Measurements from ENCODE around the gene POU3F3.

POU3F3 gene

GRCh38 chr2:104891145-104891544 lies 37.2 kb downstream of the POU3F3 start:
- Histone ChIP-seq H3K9me3 (ENCODE audit: control insufficient read depth, low read length) (no peaks in the 10 kb centered on the region), H3K4me3 (ENCODE audit: low read depth, low read length) (no peak overlapping the region), H3K9ac (no peak overlapping the region), H3K4me1 (no peaks in the 10 kb centered on the region), H3K27me3 (ENCODE audit: control insufficient read depth, insufficient read depth, low read length) (no peaks in the 10 kb centered on the region), H2AFZ (no peak overlapping the region), H3K79me2 (no peaks in the 10 kb centered on the region), H3K27ac (no peak overlapping the region), H3K36me3 (ENCODE audit: control insufficient read depth, insufficient read depth, low read length) (no peaks in the 10 kb centered on the region), H3K4me2 (ENCODE audit: low read length) (no peak overlapping the region)
- no peak for TF ChIP-seq CTCF (IDR thresholded peaks at IDR 0.05)

DNA sequence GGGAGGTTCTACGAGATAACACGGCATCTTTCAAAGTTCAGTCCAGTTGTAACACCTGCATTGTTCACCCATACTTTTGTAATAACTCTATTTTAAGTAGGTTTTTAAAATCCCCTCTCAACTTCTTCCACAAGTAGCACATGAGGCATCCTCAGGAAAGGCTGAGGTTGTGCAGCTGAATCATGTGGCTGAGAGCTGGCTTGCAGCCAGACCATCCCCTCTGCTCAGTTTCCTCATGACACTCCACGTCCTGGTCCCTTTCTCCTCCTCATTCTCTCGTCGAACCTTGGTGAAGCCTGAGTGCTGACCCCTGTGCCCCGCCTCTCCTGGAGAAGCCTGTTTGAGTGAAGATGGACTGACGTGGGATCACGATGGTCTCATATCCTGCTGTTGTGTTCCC lies 42.5 kb downstream of the POU3F3 start:
- Histone ChIP-seq H3K4me2 (ENCODE audit: low read length) (no peak overlapping the region), H3K27me3 (ENCODE audit: control insufficient read depth, insufficient read depth, low read length) (no peaks in the 10 kb centered on the region), H3K36me3 (ENCODE audit: control insufficient read depth, insufficient read depth, low read length) (no peaks in the 10 kb centered on the region), H3K9ac (no peak overlapping the region), H3K4me1 (no peaks in the 10 kb centered on the region), H2AFZ (no peak overlapping the region), H3K9me3 (ENCODE audit: control insufficient read depth, low read length) (no peaks in the 10 kb centered on the region), H3K4me3 (ENCODE audit: low read depth, low read length) (no peak overlapping the region), H3K79me2 (no peaks in the 10 kb centered on the region), H3K27ac (no peak overlapping the region)
- no peak for TF ChIP-seq CTCF (IDR thresholded peaks at IDR 0.05)

DNA sequence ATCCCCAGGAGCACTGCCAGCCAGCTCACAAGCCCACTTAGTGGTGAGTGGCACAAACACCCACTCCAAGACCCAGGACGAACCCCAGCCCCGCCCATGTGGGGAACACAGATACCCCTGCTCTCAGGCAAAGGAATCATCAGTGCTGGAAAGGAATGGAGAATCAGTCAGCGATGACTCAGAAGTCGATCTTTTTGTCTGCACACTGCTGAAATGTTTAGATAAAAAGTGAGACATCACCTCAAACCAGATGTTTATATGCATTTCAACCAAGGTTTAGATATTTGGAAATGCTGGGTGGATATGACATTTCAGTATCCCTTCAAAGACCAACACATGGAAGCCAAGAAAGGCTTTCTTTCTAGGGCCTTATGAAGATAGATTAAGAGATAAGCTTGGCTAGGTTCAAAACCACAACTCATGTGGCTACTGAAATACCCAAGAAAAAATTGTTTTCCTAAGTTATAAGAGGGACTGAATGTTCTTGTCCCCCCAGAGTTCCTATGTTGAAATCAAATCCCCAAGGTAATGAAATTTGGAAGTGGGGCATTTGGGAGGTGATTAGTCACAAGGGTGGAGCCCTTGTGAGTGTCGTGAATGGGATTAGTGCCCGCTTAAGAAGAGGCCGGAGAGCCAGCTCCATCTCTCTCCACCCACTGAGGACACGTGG lies 43.7 kb downstream of the POU3F3 start:
- no peaks in the 10 kb centered on the region for H3K9me3 ChIP-seq (ENCODE audit: control insufficient read depth, low read length)
- H3K9ac ChIP-seq, result no peak overlapping the region
- H3K36me3 ChIP-seq (ENCODE audit: control insufficient read depth, insufficient read depth, low read length), result no peaks in the 10 kb centered on the region
- no peaks in the 10 kb centered on the region for H3K79me2 ChIP-seq
- H3K4me1 ChIP-seq, result no peaks in the 10 kb centered on the region
- H3K4me2 ChIP-seq (ENCODE audit: low read length), result no peak overlapping the region
- TF ChIP-seq CTCF (IDR thresholded peaks at IDR 0.05), result no peak
- H2AFZ ChIP-seq, result no peak overlapping the region
- no peaks in the 10 kb centered on the region for H3K27me3 ChIP-seq (ENCODE audit: control insufficient read depth, insufficient read depth, low read length)
- no peak overlapping the region for H3K4me3 ChIP-seq (ENCODE audit: low read depth, low read length)
- H3K27ac ChIP-seq, result no peak overlapping the region

GRCh38 chr2:104900608-104901007 lies 46.7 kb downstream of the POU3F3 start:
- Histone ChIP-seq H3K4me1 (no peaks in the 10 kb centered on the region), H3K27ac (no peak overlapping the region)

More at GRCh38 chr2:104900608-104901007, 46.7 kb downstream of the POU3F3 start:
- H3K9ac ChIP-seq, result no peak overlapping the region
- H3K9me3 ChIP-seq (ENCODE audit: control insufficient read depth, low read length), result no peaks in the 10 kb centered on the region
- TF ChIP-seq CTCF (IDR thresholded peaks at IDR 0.05), result no peak
- H3K79me2 ChIP-seq, result no peaks in the 10 kb centered on the region
- no peak overlapping the region for H2AFZ ChIP-seq
- H3K36me3 ChIP-seq (ENCODE audit: control insufficient read depth, insufficient read depth, low read length), result no peaks in the 10 kb centered on the region
- H3K27me3 ChIP-seq (ENCODE audit: control insufficient read depth, insufficient read depth, low read length), result no peaks in the 10 kb centered on the region
- H3K4me3 ChIP-seq (ENCODE audit: low read depth, low read length), result no peak overlapping the region
- H3K4me2 ChIP-seq (ENCODE audit: low read length), result no peak overlapping the region

Data from parathyroid adenoma (tissue), 2 donors.